Measurements from ENCODE around the gene TNPO3. TPM values are rescaled to one million over a fixed set of nuclear protein-coding genes. Genes with fewer than 3 reads are reported as not detected.

Gene TNPO3
- total and polyA plus RNA-seq, 10 of the 15 experiments (the other 5 are each of a cell fraction or from before 2014, with no cell fraction given) = 17.6 to 91.8 (median 65.9) TPM

DNA sequence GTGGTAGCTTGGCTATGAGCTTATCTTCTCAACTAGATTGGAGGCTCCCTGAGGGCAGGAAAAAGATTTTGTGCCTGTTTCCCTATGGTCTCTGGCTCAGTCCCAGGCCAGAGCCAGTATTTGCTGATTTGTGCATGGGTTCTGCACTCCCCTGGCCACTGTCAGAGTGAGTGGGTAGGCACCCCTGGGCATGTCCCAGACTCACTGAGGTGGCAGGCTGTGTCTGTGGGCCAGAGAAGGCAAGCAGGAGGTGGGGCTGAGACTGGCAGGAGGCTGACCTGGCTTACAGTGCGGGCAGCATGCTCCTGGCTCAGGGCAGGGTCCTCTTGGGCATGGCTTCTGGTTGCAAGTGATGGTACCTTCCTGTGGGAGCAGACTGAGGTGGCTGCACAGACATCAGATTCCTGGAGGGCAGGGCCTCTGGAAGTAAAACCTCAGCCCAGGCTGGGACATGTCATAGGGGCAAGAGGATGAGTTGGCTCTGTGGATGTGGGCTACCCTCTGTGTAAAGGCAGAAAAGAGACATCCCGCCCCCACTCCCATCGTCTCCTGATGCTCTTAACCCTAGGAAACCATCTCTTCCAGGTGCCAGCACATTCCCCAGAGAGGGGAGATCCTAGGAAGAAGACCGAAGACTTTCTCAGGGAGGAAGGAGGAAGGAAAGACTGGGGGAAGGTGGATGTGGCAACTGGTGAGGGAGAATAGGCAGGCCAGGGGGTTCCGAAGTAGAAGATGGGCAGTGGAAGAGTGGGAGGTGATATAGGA is 148.7 kb downstream of the TNPO3 start:
- H3K4me2 ChIP-seq (ENCODE audit: control insufficient read depth, insufficient read depth) = no peak overlapping the region
- POLR2A ChIA-PET = no interaction called here
- RAD21 ChIA-PET (ENCODE audit: unreplicated experiment) = interaction anchor here (1.1 kb wide), 1 partner anchor 184 kb away, joined by 5 read pairs; no protein-coding TSS in a partner anchor
- intact Hi-C loops (cut with micrococcal nuclease; ENCODE audit: unreplicated experiment) = no loop called here
- ATAC-seq = no peak
- no peaks in the 10 kb centered on the region for H3K9me3 ChIP-seq (replicated peaks; ENCODE audit: control insufficient read depth, insufficient read depth, low read length)
- SMC1A ChIA-PET (ENCODE audit: uncharacterized antibody, unreplicated experiment) = no interaction called here
- no peak for DNase-seq (ENCODE audit: low read depth, low spot score)
- CTCF ChIA-PET = interaction anchor here (1.8 kb wide), 1 partner anchor 41 kb away, joined by 4 read pairs; no protein-coding TSS in a partner anchor
- peaks cover 7% of the 10 kb centered on the region for H3K4me1 ChIP-seq (ENCODE audit: control insufficient read depth, insufficient read depth, low read length)
- no peaks in the 10 kb centered on the region for H3K27me3 ChIP-seq (replicated peaks in 1 of 2; ENCODE audit: control insufficient read depth in 2 of 2, insufficient read depth in 2 of 2, low read length in 1 of 2)
- in situ Hi-C loops (cut with MboI) = loop anchor here (5.0 kb wide), 2 partner anchors 186 to 306 kb away; no protein-coding TSS in a partner anchor
- WGBS (ENCODE audit: insufficient coverage, insufficient replicate concordance, low lambda C conversion rate, missing lambda C conversion rate) = 60% methylated on average over 5 of the region's 5 CpGs
- no peak overlapping the region for H3K9ac ChIP-seq (ENCODE audit: control insufficient read depth, insufficient read depth, low read length)
- no peaks in the 10 kb centered on the region for H4K20me1 ChIP-seq (ENCODE audit: control insufficient read depth, insufficient read depth)
- no peak for FAIRE-seq
- H3K36me3 ChIP-seq (ENCODE audit: control insufficient read depth in 2 of 2, insufficient read depth in 2 of 2, low read length in 1 of 2) = no peaks in the 10 kb centered on the region
- no TSS peak for BruUV-seq (replicated peaks)
- no peaks in the 10 kb centered on the region for H3K79me2 ChIP-seq (ENCODE audit: control insufficient read depth, insufficient read depth, low read length)
- no peak overlapping the region for H3K4me3 ChIP-seq
- no peak overlapping the region for H2AFZ ChIP-seq (ENCODE audit: control insufficient read depth, low read depth, low read length)
- no peak overlapping the region for H3K27ac ChIP-seq (ENCODE audit: control insufficient read depth, insufficient read depth)
- TF ChIP-seq ASH2L (IDR thresholded peaks at IDR 0.05; ENCODE audit: borderline replicate concordance, low read depth) (no peak), BACH1 (IDR thresholded peaks at IDR 0.05; ENCODE audit: borderline replicate concordance) (no peak), JUND (IDR thresholded peaks at IDR 0.05; ENCODE audit: low read depth, low read length) (no peak), POLR2AphosphoS5 (IDR thresholded peaks at IDR 0.05; ENCODE audit: low read length) (no peak), ZSCAN29 (IDR thresholded peaks at IDR 0.05) (no peak), SREBF1 (IDR thresholded peaks at IDR 0.05; ENCODE audit: low read length) (no peak), KDM1A (IDR thresholded peaks at IDR 0.05; ENCODE audit: borderline replicate concordance) (no peak), POU2F2 (IDR thresholded peaks at IDR 0.05; ENCODE audit: borderline replicate concordance, low read depth, low read length) (no peak), RAD51 (IDR thresholded peaks at IDR 0.05) (no peak), ETV6 (conservative IDR thresholded peaks at IDR 0.05 in 1 of 2, IDR thresholded peaks at IDR 0.05 in 1 of 2; ENCODE audit: borderline replicate concordance in 1 of 2, low read depth in 1 of 2) (no peak), LARP7 (IDR thresholded peaks at IDR 0.05) (no peak), STAT1 (conservative IDR thresholded peaks at IDR 0.05) (no peak)
- TF ChIP-seq, protein P1, sequence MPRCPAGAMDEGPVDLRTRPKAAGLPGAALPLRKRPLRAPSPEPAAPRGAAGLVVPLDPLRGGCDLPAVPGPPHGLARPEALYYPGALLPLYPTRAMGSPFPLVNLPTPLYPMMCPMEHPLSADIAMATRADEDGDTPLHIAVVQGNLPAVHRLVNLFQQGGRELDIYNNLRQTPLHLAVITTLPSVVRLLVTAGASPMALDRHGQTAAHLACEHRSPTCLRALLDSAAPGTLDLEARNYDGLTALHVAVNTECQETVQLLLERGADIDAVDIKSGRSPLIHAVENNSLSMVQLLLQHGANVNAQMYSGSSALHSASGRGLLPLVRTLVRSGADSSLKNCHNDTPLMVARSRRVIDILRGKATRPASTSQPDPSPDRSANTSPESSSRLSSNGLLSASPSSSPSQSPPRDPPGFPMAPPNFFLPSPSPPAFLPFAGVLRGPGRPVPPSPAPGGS (IDR thresholded peaks at IDR 0.05; ENCODE audit: borderline replicate concordance, insufficient read depth, low read depth, low read length, poor library complexity, severe bottlenecking) = no peak
- TF ChIP-seq, protein P2, sequence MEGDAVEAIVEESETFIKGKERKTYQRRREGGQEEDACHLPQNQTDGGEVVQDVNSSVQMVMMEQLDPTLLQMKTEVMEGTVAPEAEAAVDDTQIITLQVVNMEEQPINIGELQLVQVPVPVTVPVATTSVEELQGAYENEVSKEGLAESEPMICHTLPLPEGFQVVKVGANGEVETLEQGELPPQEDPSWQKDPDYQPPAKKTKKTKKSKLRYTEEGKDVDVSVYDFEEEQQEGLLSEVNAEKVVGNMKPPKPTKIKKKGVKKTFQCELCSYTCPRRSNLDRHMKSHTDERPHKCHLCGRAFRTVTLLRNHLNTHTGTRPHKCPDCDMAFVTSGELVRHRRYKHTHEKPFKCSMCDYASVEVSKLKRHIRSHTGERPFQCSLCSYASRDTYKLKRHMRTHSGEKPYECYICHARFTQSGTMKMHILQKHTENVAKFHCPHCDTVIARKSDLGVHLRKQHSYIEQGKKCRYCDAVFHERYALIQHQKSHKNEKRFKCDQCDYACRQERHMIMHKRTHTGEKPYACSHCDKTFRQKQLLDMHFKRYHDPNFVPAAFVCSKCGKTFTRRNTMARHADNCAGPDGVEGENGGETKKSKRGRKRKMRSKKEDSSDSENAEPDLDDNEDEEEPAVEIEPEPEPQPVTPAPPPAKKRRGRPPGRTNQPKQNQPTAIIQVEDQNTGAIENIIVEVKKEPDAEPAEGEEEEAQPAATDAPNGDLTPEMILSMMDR (IDR thresholded peaks at IDR 0.05 in 2 of 3, conservative IDR thresholded peaks at IDR 0.05 in 1 of 3; ENCODE audit: control insufficient read depth in 2 of 3, extremely low read depth in 1 of 3, insufficient read depth in 1 of 3, low read depth in 3 of 3, low read length in 3 of 3) = no peak
- TF ChIP-seq, protein P3, sequence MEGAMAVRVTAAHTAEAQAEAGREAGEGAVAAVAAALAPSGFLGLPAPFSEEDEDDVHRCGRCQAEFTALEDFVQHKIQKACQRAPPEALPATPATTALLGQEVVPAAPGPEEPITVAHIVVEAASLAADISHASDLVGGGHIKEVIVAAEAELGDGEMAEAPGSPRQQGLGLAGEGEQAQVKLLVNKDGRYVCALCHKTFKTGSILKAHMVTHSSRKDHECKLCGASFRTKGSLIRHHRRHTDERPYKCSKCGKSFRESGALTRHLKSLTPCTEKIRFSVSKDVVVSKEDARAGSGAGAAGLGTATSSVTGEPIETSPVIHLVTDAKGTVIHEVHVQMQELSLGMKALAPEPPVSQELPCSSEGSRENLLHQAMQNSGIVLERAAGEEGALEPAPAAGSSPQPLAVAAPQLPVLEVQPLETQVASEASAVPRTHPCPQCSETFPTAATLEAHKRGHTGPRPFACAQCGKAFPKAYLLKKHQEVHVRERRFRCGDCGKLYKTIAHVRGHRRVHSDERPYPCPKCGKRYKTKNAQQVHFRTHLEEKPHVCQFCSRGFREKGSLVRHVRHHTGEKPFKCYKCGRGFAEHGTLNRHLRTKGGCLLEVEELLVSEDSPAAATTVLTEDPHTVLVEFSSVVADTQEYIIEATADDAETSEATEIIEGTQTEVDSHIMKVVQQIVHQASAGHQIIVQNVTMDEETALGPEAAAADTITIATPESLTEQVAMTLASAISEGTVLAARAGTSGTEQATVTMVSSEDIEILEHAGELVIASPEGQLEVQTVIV (IDR thresholded peaks at IDR 0.05; ENCODE audit: borderline replicate concordance, partially characterized antibody) = no peak
